GM18861 (cell line): Measurements from ENCODE around the gene PCSK4.
"Not testable (repeated sequence)": the region's sequence is repeated elsewhere in the genome, so short reads cannot be mapped to it uniquely, and the experiment has no call there.

Experiments
- ATAC-seq: cut with Tn5 transposase; IDR thresholded peaks from one replicate; pipeline ENCODE4 v1.9.1; 2021; ENCODE audit not compliant: unreplicated experiment

The PCSK4 gene

DNA sequence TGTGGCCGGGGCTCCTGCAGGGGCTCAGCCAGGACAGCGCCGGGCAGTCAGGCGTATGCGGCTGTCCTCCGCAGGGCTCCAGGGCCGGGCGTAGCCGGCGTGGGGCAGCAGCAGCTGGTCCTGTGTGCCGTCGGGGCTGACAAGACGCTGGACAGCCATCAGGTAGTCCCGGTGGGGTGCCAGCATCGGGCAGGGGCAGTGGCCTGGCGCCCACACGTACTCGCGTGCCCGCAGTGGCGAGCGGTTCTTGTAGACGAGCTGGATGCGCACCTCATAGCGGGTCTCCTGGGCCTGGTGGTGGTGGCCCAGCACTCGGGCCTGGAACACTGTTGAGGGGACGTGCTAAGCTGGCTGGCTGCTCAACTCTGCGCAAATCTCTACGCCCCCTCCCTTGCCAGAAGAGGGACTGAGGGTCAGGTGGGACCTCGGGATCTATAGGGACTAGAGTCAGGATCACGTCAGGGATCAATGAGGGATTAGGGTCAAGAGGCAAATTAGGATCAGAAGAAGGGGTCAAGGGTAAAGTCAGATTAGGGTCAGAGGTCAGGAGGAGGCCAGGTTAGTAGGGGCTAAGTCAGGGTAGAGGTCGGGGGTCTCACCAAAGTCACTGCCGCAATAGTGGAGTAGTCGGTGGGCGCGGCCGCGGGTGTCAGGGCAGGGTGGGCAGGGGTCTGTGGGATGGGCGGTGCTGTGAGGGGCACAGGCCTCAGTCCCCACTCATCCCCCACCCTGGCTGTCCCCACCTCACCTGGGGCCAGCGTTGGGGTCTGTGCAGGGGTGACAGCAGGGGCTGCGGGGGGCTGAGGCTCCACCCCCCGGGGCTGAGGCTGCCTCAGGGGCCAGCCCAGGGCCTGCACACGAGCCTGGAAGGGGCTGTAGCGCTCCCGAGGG is 16.1 kb upstream of the PCSK4 start:
- ATAC-seq: no peak

DNA sequence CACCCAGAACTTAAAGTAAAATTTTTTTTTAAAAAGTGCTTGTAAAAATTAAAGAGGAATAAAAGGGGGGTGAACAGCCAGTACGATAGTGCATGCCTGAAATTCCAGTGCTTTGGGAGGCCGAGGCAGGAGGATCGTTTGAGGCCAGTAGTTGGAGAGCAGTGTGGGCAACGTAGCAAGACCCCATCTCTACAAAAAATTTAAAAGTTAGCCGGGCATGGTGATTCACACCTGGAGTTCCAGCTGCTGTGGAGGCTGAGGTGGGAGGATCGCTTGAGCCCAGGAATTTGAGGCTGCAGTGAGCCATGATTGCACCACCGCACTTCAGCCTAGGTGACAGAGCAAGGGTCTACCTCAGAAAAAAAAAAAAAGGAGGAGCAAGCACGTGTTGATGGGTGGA is 14.9 kb upstream of the PCSK4 start:
- ATAC-seq: no peak

DNA sequence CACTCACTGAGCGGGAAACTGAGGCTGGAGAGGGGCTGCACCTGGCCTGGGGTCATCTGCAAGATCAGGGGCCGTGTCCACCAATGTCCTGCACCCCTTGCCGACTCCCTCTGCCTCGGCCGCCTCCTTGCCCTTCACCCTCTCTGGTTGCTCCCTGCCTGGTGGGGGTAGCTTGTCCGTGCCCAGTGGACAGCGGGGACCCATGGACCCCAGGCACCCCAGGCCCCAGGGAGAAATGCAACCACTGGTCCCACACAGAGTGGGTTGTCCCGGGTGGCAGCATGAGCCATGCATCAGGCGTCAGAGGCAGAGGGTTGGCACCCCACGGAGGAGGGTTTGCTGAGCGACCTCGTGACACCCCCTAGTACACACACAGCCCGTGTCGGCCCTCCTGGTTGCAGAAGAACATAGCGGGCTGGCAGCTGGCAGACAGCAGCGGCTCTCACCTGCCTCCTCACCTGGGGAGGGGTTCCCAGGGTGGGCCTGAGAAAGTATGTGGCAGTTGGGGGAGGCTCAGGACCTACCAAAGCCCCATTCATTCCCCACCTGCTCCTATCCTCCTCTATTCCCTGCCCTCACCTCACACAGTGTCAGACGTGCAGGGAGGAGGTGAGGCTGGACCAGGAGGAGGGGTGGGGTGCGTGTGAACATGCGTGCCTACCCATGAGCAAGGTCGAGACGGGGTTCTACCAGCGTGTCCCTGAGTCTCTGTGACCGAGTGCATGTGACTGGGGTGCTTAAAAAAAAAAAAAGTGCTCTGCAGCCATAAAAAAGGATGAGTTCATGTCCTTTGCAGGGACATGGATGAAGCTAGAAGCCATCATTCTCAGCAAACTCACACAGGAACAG is 14.0 kb upstream of the PCSK4 start:
- no peak for ATAC-seq

DNA sequence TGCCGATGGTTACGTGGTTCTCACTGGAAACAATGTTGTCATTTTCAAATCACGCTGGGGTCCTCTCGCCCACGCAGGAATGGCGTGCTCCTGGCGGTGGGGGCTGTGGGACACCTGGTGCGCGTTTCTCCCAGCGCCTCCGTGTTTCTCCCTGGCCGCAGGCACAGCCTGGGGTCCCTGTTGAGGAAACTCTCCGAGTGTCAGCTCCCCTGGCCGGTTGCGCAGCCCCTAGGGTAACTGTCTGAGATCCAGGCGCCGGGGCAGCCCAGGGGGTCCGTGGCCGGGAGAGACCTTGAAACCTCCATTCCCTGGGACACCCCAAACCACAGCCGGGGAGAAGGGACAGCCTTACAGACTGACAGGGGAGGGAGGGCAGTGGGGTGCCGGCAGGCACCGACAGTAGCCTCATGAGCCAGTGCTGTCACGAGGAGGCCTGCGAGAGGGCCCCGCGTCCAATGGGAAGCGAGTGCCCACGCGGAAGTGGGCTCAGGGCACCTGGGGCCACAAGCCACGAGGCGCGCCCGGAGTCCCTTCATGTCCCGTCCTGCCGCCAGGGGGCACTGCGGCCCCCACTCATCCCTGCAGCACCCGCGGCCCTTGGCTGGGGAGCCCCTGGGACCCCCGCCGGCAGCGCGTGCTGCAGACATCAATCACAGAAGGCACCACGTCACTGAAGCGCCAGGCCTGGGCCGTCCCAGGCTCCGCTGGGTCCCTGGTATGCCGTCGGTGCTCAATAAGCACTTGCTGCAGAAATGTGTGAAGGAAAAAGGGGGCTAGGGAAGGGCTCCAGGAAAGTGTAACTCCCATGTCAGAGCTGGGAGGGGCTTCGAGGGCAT is 13.2 kb upstream of the PCSK4 start:
- ATAC-seq: no peak

DNA sequence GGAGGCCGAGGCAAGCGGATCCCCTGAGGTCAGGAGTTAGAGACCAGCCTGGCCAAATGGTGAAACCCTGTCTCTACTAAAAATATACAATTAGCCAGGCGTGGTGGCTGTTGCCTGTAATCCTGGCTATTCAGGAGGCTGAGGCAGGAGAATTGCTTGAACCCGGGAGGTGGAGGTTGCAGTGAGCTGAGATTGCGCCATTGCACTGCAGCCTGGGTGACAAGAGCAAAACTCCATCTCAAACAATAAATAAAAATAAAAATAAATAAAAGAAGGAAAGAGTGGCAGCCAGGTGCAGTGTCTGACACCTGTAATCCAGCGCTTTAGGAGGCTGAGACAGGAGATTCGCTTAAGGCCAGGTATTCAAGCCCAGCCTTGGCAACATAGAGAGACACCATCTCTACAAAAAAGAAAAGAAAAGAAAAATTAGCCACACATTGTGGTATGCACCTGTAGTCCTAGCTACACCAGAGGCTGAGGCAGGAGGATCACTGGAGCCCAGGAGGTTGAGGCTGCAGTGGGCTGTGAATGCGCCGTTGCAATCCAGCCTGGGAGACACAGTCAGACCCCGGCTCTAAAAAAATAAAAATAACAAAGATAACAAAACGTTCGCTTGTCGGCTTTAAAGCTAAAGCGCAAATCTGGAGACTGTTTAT is 12.4 kb upstream of the PCSK4 start:
- ATAC-seq: no peak

DNA sequence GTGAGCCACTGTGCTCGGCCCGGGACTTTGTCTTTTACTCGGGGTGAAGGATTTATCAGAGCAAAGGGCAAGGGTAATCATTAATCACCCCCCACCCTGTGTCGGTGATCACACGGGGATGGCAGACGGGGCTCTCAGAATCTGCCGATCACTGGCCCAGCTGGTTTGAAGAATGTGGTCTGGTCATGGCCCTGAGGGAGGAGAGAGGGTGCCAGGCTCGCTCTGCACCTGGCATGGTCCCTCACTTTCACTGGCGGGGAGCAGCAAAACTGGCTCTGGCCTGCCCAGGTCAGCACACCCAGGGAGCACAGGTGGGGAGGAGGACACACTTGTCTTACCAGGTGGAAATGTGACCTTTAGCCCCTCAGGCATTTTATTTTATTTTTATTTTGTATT is 11.0 kb upstream of the PCSK4 start:
- no peak for ATAC-seq

DNA sequence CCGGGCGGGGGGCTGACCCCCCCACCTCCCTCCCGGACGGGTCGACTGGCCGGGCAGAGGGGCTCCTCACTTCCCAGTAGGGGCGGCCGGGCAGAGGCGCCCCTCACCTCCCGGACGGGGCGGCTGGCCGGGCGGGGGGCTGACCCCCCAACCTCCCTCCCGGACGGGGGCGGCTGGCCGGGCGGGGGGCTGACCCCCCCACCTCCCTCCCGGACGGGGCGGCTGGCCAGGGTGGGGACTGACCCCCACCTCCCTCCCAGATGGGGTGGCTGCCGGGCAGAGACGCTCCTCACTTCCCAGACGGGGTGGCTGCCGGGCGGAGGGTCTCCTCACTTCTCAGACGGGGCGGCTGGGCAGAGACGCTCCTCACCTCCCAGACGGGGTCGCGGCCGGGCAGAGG is 9.1 kb upstream of the PCSK4 start:
- ATAC-seq: not testable (repeated sequence)

DNA sequence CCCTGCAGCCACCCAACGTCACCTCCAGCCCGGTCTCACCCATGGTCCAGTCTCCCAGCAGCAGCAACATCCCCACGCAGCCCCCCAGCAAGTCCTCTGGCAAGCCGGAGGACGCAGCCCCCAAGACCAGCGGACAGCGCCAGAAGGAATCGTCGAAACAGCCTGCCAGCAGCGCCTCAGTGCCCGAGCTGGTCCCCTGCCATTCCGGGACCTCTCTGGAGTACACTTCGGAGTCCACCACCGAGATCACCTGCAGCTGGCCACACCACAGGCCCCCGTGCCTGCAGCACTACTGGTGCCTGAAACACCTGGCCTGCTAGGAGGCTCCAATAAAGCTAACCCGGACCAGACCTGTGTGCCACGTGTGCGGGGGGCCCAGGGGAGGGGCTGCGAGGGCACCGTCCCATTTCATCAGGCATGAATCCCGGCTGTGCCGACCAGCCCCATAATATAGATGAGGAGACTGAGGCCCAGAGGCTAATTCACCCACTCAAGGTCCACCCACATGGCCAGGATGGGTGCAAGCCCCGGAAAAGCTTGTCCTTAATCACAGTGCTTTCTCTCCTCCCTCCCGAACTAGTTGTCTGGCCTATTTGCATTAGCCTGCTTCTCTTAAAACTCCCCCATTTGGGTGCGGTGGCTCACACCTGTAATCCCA is 7.6 kb upstream of the PCSK4 start:
- no peak for ATAC-seq

DNA sequence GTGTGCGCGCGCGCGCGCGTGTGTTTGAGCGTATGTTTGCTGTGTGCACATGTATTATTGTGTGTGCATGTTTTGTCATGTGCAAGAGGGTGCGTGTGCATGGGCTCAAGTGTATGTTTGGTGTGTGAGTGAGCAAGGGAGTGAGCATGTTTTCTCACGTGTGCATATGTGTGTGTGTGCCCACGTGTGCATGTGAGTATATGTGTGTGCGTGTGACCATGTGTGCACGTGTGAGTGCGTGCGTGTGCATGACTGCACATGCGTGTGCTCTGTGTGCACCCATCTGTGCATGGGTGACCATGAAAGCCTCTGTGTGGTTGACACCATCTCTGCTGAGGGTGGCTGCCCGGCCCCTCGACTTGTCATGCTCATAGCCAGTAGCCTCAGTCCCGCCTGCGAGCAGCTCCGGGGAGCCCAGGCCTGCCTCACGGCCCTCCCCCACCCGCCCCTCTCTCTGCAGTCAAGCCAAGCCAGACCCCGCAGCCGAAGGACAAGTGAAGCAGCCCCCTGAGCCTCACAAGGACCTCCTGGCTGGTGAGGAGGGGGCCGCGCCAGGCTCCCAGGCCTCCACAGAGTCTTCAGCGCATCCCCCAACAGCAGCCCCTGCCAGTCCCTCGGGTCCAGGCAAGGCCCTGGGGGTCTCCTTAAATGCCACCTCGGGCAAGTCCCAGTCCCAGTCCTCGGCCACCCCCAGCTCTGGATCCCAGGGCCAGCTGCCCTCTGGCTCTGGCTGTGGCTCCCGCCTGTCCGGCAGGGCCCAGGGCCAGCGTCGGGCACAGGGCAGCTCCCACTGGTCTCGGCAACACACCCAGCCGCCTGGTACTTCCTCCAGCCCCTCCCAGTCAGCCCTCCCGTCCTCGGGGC is 6.8 kb upstream of the PCSK4 start:
- ATAC-seq: no peak

DNA sequence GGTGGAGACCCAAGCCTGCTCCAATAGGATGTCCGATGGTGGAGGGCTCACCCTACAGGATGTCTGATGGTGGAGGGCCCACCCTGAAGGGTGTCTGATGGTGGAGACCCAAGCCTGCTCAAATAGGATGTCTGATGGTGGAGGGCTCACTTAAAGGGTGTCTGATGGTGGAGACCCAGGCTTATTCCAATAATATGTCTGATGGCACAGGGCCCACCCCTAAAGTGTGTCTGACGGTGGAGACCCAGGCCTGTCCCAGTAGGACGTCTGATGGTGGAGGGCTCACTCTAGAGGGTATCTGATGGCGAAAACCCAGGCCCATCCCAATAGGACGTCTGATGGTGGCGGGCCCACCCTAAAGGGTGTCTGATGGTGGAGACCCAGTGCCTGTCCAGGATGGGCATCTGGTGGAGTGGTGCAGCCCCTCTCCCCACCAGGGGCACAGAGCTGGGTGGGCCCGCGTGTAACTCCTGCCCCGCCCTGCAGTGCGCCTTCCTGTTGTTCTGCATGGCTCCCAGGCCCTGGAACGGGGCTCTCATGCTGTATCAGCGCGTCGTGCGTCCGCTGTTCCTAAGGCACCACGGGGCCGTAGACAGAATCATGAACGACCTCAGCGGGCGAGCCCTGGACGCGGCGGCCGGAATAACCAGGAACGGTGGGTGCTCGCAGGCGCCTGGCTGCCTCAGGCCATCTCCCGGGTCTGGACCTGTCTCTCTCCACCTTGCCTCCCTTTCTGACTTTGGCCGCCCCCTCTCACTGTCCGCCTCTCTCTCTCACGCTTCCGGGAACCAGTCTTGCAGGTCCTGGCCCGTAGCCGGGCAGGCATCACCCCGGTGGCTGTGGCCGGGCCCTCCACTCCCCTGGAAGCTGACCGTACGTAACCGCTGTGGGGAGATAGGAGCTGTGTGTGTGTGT is 5.9 kb upstream of the PCSK4 start:
- no peak for ATAC-seq

DNA sequence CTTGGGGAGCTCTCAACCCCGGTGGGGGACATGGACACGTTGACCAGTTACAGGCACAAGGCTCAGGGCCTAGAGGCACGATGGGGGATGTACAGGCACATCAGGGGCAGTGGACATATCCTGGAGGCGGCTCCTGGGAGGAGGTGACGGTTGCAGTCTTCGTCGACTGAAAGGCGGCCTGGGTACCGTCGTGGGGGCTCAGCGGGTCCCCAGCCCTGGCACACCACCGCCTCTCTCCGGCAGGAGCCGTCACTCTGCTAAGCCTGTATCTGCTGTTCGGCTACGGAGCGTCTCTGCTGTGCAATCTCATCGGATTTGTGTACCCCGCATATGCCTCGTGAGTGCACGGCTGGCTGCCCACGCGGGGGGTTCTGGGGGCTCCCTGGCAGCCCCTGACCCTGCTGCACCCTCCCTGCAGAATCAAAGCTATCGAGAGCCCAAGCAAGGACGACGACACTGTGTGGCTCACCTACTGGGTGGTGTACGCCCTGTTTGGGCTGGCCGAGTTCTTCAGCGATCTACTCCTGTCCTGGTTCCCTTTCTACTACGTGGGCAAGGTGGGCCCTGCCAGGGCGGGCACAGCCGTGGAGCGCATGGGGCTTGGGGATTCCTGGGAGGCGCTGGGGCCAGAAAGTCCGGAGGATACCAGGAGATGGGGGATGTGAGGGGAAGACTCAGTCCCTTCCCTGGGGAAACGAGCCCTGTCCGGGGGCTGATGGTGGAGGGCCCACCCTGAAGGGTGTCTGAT is 5.1 kb upstream of the PCSK4 start:
- ATAC-seq: no peak

DNA sequence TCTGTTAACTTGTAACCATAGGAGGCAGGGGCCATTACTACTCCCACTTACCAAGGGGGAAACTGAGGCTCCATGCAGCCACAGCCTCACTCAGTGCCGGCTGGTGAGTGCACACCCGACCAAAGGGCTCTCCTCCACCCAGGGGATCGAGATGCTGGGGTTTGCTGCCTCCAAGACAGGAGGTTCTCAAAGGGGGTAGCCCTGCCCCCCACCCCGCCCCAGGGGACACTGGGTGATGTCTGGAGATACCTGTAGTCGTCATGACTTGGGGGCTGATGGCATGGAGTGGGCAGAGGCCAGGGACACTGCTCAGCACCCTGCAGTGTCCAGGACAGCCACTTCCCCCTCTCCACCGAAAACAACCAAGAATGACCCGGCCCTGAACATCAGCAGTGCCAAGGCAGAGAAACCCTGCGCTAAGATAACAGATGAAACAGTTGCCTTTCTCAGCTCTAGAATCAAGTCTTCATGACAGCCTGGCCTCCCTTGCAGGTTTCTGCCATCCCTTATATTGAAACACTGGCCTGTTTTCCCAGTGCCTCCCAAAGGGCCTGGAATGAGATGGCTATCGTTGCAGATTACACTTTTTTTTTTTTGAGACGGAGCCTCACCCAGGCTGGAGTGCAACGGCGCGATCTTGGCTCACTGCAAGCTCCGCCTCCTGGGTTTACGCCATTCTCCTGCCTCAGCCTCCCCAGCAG is 4.1 kb upstream of the PCSK4 start:
- ATAC-seq: no peak

DNA sequence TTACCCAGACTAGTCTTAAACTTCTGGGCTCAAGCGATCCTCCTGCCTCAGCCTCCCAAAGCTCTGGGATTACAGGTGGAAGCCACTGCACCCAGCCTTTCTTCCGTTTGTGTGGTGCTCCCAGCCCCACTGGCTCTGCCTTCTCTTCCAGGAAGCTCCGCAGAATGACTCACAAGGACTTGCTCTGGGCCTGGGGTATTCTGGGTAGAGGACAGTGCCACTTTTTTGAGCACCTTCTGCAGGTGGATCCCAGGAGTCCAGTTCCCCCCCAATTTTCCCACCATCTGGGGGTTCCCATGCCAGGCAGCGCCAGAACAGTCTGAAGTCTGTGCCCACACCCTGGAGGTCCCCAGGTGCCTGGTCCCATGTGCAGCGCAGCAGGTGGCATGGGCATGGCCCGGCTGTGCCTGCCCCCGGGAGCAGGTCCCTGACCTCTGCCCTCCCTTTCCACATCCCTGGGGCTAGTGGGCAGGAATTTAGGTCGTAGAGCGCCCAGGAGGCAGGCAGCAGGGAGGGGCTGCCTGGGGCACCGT is 2.4 kb upstream of the PCSK4 start:
- no peak for ATAC-seq

DNA sequence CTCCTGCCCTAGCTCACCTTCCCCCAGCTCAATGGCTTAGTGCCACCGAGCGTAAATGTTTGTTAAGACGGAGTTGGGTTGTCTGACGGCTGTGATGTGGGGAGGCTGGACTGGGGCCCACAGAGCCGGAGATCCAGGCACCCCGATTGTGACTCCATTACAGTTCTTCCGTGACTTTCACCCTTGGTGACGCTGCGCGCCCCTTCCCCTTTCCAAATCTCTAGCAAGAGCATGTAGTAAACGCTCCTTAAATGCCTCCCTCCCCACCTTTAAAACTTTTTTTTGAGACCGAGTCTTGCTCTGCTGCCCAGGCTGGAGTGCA is 1.7 kb upstream of the PCSK4 start:
- no peak for ATAC-seq

DNA sequence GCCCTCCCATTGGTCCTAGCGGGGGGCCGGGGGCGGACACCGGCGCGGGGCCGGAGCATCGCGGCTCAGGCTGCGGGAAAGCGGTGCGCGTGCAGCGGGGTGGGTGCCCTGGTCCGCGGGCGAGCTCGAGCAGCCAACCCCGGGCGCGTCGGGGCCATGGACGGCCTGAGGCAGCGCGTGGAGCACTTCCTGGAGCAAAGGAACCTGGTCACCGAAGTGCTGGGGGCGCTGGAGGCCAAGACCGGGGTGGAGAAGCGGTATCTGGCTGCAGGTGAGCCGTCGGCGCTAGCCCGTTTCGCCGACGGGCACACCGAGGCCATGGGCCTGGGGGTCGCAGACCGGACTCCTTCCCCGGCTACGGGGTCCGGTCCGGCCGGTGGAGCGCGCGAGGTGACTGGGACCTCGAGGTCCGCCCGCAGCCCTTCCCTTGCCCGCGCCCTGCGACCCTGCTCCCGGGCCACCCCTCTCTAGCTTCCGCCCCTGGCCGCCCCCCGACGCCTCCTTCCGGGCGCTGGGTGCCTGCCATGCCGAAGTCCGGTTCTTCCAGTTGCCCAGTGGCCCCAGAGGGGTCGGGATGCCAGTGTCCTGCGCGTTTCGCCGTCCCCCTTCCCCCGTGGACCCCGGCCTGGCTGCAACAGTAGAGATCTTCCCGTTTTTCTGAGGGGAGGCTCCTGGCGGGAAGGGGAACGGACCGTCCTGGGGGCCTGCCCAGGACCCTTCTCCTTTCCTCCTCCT is 1.1 kb upstream of the PCSK4 start, which contains the start of gene REEP6:
Gene REEP6, plus strand, starts transcription at position 68 of the 735 bp plus-strand sequence. Its CDS starts 89 bp downstream, at position 157.
- no peak for ATAC-seq
